NCI-H510A treated with DMSO at 0.1 percent for 48 hours (cell line): ENCODE results near the gene NPC1.
"Not testable (repeated sequence)": the region's sequence is repeated elsewhere in the genome, so short reads cannot be mapped to it uniquely, and the experiment has no call there.

Experiments used
- DNase-seq: peaks from one replicate; lab custom pipeline; 2025; lab: John Stamatoyannopoulos, UW

NPC1 gene

DNA sequence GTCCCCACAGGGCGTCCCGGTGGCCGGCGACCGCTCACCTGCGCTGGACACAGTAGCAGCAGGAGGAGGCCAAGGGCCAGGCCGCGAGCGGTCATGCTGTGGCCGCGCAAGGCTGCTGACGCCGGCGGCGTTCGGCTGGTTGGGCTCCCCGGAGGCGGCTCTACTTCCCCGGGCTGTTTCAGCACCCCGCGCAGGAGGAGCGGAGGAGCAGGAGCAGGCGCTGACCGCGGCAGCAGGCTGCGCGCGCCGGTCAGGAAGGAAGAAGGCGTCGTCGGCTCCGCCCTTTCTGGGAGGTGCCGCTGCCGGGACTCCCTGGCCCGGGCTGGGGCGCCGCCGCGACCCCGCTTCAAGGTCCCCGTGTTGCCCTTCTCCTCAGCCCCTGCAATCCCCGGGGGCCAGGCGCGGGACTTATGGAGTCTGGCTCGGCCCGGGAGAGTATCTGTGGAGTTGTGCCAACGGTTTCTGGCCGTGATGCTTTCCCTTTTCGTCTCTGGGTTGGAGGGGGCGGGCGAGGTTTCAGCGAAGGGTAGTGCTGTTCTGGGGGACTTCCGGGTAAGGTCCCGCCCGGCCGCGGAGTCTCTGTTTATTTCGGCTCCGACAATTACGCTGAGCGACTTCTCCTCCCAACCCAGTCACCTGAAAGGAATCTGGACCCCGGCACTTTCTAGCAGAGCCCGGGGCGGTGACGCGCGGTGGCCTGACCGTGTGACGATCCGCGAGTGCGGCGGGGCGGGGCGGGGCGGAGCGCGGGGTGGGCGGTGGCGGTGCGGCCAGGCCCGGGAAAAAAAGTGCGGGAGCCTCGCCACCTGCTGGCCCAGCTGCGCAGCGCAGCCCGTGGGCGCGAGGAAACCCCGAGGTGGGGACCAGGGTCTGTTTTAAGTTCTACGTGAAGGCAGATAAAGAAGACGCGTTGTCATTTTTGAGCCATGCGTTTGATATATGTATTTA, at the start of gene NPC1:
Gene NPC1, minus strand, starts transcription at position 258 of the 948 bp plus-strand sequence. Its CDS starts 163 bp downstream, at position 95.
- peak; percentile 62 for DNase-seq

DNA sequence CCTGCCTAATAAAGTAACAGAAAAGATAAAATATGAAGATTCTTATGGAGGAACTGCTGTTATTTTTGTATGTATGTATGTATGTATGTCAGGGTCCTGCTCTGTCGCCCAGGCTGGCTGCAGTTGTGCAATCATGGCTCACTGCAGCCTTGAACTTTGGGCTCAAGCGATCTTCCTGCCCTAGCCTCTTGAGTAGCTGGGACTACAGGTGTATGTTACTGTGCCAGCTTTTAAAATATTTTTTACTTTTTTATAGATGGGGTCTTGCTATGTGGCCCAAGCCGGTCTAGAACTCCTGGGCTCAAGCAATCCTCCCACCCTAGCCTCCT, 49.7 kb upstream of the NPC1 start:
- DNase-seq = no peak

- no peak for DNase-seq
These were observed 49.2 kb upstream of the NPC1 start for GRCh38 chr18:23635283-23636070.

GRCh38 chr18:23634692-23635091, 48.4 kb upstream of the NPC1 start:
- DNase-seq = no peak

DNA sequence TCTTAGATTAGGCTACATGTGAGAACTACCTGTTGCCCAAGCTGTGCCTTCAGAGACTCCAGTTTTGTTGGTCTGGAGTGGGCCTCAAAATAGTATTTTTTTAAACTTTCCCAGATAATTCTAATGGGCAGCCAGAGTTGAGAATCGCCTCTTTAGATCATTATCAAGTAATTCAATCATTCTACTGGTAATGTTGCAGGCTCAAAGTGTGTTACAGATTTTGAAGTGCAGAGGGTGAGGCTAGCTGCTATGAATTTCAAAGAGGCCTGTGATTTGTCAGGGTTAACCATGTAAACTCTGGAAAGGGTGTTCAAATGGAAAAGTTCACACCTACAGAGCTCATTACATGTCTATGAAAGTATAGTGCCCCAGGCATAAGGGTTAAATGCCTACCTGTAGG, 46.3 kb upstream of the NPC1 start:
- no peak for DNase-seq

DNA sequence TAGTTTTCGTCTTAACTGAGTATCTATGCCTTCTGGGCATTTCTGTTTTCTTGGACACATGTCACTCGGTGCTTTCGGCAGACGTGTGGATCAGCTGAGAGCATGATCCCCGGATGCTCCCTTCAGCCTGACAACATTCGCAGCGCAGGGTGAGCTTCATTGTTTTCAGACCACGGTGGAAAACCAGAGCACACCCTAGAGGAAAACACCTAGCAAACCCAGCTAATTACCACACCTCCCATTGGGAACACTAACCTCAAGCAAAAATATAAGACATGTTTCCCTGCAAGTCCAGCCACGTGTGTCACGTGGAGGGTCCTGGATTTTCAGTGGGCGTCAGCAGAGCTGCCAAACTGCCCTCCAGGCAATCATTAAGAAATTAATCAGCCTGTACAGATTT, 45.4 kb upstream of the NPC1 start:
- no peak for DNase-seq

DNA sequence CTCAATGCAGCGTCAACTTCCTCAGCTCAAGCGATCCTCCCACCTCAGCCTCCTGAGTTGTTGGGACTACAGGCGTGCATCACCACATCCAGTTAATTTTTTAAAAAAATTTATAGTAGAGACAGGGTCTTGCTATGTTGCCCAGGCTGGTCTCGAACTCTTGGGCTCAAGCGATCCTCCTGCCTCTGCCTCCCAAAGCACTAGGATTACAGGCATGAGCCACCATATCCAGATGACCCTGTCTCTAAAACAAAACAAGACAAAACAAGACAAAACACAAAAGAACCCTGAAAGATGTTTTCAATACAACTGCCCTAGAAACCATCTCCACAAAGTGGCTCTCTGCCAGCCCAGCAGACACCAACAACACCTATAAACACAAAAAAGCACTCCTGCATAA, 45.0 kb upstream of the NPC1 start:
- DNase-seq = no peak

GRCh38 chr18:23629444-23629946, 43.2 kb upstream of the NPC1 start:
- peak; percentile 79 for DNase-seq

GRCh38 chr18:23627970-23628369, 41.7 kb upstream of the NPC1 start:
- no peak for DNase-seq

GRCh38 chr18:23627321-23627720, 41.0 kb upstream of the NPC1 start:
- DNase-seq = no peak

DNA sequence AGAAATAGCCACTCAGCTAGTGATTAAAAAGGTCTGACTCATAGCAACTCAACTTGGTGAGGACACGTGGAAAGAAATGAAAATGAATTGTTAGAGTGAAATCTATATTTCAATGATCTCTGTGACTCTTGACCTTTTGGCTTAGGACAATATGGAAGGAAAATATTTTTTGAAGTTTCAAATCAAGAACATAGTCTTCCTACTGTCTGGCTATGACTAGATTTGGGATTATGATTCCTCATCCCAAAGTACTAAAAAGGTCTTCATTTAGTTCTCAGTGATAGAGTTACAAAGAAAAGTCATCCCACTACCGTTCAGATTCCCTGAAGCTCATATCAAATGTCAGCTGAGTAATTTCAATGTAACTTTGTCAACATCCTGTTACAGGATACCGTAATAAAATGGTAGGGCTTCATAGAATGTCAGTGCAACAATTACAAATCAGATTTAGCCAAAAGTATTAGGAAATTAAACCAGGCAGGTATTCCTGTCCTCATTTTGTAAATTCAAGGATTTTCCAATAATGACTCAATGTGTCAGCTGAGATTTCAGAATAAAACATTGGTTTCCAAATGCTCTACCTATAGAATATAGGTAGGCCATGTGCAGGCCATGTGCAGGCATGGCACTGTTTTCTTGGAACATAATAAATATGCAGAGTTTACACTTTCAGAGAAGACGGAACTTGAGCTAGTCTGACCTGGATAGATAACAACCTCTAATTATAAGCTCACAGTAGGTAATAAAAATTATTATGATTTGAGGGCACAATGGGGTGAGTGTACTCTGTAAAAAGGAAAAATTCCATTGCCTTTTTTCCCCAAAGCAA, 40.4 kb upstream of the NPC1 start:
- peak; percentile 3 for DNase-seq

DNA sequence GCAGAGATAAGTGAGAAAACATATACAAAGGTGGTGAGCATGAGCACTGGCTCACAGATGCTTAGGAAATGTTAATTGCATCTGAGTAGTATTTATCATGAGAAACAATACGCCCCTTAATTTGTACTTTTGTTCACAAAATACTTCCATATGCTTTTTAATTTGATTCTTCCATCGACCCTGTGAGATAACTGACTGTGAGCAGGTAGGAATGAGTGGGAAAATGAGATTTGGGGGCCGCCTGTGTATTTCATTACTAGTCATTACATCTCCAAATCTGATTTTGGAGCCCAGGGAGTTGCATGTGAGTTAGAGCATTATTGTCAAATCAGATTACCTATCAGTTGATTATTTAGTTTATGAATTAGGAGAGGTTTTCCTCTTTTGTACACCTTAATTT, 36.7 kb upstream of the NPC1 start:
- DNase-seq = no peak

GRCh38 chr18:23619388-23619881, 33.1 kb upstream of the NPC1 start:
- no peak for DNase-seq

GRCh38 chr18:23618862-23619387, 32.6 kb upstream of the NPC1 start:
- no peak for DNase-seq

DNA sequence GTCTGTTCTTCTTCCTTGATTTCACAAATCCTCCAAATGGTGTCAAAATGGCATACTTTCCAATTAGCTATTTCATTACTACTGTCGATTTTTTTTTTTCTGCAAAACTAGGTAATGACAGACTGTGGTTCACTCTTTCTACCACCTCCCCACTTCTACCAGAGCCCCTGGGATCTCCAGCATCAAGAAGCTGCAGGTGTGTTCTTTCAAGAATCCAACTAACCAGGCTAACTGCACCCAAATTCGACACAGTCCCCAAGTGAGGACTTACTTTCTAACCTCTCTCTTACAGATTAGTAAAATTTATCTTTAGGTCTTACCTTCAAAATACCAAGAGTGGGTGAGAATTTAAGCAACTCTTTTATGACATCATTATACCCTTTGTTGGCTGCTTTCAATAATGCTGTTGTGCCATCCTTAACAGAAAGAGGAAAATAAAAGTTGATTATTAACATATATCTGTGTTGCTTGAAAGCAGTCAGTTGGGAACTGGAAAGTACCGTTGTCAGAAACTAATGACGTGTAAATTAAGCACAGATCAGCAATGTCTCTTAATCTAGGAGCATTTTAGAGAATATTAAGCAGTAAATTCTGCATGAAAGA, 31.2 kb upstream of the NPC1 start:
- DNase-seq = no peak

DNA sequence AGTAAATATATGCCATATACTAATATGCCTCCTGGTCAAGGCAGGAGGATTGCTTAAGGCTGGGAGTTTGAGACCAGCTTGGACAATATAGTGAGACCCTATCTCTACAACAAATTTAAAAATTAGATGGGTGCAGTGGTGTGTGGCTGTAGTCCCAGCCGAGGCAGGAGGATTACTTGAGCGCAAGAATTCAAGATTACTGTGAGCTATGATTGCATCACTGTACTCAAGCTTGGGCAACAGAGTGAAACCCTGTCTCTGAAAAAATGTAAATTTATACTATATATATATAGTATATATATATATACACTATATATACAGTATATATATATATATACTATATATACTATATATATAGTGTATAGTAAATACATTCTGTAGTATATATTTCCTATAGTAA, 30.0 kb upstream of the NPC1 start:
- DNase-seq = no peak

- DNase-seq = no peak
These were observed 28.6 kb upstream of the NPC1 start for GRCh38 chr18:23614891-23615290.

DNA sequence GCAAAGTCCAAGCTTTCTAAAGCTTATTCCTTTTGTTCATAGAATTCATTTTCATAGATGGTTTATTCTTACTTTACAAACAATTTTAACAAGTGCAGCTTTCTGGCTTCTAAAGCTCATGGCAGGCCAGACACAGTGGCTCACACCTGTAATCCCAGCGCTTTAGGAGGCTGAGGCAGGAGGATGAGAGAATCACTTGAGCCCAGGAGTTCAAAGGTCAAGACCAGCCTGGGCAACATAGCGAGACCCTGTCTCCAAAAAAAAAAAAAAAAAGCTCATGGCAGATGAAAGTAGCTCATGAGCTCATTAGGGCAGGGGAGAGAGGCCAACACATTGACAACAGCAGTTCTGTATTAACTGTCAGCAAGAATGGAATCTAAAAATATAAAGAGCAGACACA, 28.1 kb upstream of the NPC1 start:
- no peak for DNase-seq

DNA sequence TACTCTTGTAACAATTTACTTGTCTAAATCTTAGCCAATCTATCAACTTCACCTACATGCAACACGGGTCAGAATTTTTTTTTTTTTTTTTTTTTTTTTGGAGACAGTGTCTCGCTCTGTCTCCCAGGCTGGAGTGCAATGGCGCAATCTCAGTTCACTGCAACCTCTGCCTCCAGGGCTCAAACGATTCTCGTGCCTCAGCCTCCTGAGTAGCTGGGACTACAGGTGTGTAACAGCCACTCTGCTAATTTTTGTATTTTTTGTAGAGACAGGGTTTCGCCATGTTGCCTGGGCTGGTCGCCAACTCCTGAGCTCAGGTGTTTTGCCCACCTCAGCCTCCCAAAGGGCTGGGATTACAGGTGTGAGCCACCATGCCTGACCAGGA, 26.8 kb upstream of the NPC1 start:
- not testable (repeated sequence) for DNase-seq

DNA sequence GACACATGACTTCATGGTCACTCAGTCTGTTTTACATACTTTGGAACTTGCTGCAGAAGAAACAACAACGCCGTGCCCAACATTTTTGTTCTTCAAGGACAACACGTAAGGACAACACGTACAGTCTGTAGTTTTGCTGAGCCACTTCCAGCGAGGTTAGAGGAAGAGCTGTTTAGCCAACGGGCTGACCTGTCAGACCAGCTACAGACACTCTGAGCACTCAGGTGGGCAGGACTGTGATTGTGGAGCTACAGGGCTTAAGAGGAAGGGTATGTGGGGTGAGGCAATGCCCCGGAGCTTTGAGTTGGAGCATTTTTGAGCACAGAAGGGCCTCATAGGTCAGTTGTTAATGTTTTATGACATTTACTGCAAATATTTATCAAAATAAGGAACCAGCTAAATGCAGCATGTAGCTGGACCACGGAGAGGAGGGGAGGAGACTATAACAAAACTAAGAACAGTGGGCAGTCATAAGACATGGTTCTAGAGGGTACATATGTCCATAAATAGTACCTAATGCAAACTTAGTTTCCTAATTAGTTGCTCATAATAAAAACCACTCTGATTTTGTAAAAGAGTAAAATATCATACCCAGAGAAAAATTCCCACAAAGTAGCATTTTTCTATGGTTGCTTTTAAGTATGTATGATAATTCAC, 26.3 kb upstream of the NPC1 start:
- no peak for DNase-seq
